ENCODE measurements around the gene RNF41.

- no peak for TF ChIP-seq POLR2A (IDR thresholded peaks at IDR 0.05; ENCODE audit: low read depth, low read length)
- no peak for TF ChIP-seq POLR2AphosphoS5 (IDR thresholded peaks at IDR 0.05; ENCODE audit: low read depth, low read length)
- no peak for TF ChIP-seq TAF1 (IDR thresholded peaks at IDR 0.05; ENCODE audit: borderline replicate concordance, low read depth, low read length)
These were observed 19.9 kb upstream of the RNF41 start for GRCh38 chr12:56241424-56242303.
